ENCODE data around the gene NAA10. TPM values are rescaled to one million over a fixed set of nuclear protein-coding genes. Genes with fewer than 3 reads are reported as not detected.

Gene NAA10
- total and polyA plus RNA-seq, 2 of the 13 experiments (the other 11 are each of a cell fraction or from before 2014, with no cell fraction given), result 49.2 to 51.7 TPM

DNA sequence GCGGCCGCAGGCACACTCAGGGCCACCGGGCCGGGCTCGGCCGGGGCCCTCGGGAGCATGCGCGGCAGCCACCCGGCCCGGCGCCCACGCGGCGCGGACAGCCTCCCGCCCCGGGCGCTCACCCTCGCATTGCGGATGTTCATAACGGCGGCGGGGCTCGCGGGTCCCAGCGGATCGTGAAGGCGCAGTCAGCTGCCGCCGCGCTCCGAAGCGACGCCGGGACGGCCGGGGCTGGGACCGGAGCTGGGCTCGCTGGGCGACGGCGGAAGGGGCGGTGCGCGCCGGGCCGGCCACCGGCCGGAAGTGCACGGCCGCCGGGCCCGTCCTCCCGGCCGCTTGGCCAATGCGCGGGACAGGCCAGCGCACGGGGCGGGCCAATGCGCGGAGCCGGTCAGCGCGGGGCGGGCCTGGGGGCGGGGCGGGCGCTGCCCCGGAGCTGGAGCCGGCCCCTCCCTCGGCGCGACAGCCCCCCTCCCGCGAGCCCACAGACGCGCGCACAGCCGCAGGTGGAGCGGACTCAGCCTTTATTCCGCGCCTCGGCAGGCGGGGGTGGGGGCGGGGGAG is at the start of gene NAA10 (continued):
- TF ChIP-seq, protein P1, sequence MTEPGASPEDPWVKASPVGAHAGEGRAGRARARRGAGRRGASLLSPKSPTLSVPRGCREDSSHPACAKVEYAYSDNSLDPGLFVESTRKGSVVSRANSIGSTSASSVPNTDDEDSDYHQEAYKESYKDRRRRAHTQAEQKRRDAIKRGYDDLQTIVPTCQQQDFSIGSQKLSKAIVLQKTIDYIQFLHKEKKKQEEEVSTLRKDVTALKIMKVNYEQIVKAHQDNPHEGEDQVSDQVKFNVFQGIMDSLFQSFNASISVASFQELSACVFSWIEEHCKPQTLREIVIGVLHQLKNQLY (CRISPR knock-in tag; IDR thresholded peaks at IDR 0.05), result no peak
- TF ChIP-seq KLF12 (CRISPR knock-in tag; IDR thresholded peaks at IDR 0.05; ENCODE audit: borderline replicate concordance) (no peak), AGO2 (optimal IDR thresholded peaks at IDR 0.05; ENCODE audit: low read depth, low read length) (peak; percentile 28), ZNF460 (CRISPR knock-in tag; IDR thresholded peaks at IDR 0.05; ENCODE audit: borderline replicate concordance) (no peak), YEATS4 (CRISPR knock-in tag; IDR thresholded peaks at IDR 0.05; ENCODE audit: borderline replicate concordance) (no peak), ZNF761 (CRISPR knock-in tag; conservative IDR thresholded peaks at IDR 0.05) (no peak), JUNB (CRISPR knock-in tag; IDR thresholded peaks at IDR 0.05; ENCODE audit: borderline replicate concordance) (no peak), ZNF124 (CRISPR knock-in tag; IDR thresholded peaks at IDR 0.05) (no peak), ZNF674 (CRISPR knock-in tag; IDR thresholded peaks at IDR 0.05; ENCODE audit: low read depth) (no peak), SOX5 (CRISPR knock-in tag; IDR thresholded peaks at IDR 0.05; ENCODE audit: borderline replicate concordance) (no peak), CAMTA2 (CRISPR knock-in tag; IDR thresholded peaks at IDR 0.05; ENCODE audit: borderline replicate concordance) (no peak), ZC3H4 (CRISPR knock-in tag; IDR thresholded peaks at IDR 0.05; ENCODE audit: borderline replicate concordance) (no peak), ISX (CRISPR knock-in tag; conservative IDR thresholded peaks at IDR 0.05) (no peak)
- TF ChIP-seq, protein P2, sequence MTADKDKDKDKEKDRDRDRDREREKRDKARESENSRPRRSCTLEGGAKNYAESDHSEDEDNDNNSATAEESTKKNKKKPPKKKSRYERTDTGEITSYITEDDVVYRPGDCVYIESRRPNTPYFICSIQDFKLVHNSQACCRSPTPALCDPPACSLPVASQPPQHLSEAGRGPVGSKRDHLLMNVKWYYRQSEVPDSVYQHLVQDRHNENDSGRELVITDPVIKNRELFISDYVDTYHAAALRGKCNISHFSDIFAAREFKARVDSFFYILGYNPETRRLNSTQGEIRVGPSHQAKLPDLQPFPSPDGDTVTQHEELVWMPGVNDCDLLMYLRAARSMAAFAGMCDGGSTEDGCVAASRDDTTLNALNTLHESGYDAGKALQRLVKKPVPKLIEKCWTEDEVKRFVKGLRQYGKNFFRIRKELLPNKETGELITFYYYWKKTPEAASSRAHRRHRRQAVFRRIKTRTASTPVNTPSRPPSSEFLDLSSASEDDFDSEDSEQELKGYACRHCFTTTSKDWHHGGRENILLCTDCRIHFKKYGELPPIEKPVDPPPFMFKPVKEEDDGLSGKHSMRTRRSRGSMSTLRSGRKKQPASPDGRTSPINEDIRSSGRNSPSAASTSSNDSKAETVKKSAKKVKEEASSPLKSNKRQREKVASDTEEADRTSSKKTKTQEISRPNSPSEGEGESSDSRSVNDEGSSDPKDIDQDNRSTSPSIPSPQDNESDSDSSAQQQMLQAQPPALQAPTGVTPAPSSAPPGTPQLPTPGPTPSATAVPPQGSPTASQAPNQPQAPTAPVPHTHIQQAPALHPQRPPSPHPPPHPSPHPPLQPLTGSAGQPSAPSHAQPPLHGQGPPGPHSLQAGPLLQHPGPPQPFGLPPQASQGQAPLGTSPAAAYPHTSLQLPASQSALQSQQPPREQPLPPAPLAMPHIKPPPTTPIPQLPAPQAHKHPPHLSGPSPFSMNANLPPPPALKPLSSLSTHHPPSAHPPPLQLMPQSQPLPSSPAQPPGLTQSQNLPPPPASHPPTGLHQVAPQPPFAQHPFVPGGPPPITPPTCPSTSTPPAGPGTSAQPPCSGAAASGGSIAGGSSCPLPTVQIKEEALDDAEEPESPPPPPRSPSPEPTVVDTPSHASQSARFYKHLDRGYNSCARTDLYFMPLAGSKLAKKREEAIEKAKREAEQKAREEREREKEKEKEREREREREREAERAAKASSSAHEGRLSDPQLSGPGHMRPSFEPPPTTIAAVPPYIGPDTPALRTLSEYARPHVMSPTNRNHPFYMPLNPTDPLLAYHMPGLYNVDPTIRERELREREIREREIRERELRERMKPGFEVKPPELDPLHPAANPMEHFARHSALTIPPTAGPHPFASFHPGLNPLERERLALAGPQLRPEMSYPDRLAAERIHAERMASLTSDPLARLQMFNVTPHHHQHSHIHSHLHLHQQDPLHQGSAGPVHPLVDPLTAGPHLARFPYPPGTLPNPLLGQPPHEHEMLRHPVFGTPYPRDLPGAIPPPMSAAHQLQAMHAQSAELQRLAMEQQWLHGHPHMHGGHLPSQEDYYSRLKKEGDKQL (CRISPR knock-in tag; IDR thresholded peaks at IDR 0.05; ENCODE audit: low read depth), result no peak
- TF ChIP-seq, protein P3, sequence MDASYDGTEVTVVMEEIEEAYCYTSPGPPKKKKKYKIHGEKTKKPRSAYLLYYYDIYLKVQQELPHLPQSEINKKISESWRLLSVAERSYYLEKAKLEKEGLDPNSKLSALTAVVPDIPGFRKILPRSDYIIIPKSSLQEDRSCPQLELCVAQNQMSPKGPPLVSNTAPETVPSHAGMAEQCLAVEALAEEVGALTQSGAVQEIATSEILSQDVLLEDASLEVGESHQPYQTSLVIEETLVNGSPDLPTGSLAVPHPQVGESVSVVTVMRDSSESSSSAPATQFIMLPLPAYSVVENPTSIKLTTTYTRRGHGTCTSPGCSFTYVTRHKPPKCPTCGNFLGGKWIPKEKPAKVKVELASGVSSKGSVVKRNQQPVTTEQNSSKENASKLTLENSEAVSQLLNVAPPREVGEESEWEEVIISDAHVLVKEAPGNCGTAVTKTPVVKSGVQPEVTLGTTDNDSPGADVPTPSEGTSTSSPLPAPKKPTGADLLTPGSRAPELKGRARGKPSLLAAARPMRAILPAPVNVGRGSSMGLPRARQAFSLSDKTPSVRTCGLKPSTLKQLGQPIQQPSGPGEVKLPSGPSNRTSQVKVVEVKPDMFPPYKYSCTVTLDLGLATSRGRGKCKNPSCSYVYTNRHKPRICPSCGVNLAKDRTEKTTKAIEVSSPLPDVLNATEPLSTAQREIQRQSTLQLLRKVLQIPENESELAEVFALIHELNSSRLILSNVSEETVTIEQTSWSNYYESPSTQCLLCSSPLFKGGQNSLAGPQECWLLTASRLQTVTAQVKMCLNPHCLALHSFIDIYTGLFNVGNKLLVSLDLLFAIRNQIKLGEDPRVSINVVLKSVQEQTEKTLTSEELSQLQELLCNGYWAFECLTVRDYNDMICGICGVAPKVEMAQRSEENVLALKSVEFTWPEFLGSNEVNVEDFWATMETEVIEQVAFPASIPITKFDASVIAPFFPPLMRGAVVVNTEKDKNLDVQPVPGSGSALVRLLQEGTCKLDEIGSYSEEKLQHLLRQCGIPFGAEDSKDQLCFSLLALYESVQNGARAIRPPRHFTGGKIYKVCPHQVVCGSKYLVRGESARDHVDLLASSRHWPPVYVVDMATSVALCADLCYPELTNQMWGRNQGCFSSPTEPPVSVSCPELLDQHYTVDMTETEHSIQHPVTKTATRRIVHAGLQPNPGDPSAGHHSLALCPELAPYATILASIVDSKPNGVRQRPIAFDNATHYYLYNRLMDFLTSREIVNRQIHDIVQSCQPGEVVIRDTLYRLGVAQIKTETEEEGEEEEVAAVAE (CRISPR knock-in tag; IDR thresholded peaks at IDR 0.05; ENCODE audit: borderline replicate concordance), result no peak
- TF ChIP-seq, protein P4, sequence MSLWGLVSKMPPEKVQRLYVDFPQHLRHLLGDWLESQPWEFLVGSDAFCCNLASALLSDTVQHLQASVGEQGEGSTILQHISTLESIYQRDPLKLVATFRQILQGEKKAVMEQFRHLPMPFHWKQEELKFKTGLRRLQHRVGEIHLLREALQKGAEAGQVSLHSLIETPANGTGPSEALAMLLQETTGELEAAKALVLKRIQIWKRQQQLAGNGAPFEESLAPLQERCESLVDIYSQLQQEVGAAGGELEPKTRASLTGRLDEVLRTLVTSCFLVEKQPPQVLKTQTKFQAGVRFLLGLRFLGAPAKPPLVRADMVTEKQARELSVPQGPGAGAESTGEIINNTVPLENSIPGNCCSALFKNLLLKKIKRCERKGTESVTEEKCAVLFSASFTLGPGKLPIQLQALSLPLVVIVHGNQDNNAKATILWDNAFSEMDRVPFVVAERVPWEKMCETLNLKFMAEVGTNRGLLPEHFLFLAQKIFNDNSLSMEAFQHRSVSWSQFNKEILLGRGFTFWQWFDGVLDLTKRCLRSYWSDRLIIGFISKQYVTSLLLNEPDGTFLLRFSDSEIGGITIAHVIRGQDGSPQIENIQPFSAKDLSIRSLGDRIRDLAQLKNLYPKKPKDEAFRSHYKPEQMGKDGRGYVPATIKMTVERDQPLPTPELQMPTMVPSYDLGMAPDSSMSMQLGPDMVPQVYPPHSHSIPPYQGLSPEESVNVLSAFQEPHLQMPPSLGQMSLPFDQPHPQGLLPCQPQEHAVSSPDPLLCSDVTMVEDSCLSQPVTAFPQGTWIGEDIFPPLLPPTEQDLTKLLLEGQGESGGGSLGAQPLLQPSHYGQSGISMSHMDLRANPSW (CRISPR knock-in tag; IDR thresholded peaks at IDR 0.05; ENCODE audit: borderline replicate concordance), result no peak
